ENCODE measurements around the gene SNX4.
"Not testable (repeated sequence)": the region's sequence is repeated elsewhere in the genome, so short reads cannot be mapped to it uniquely, and the experiment has no call there.

Gene SNX4

DNA sequence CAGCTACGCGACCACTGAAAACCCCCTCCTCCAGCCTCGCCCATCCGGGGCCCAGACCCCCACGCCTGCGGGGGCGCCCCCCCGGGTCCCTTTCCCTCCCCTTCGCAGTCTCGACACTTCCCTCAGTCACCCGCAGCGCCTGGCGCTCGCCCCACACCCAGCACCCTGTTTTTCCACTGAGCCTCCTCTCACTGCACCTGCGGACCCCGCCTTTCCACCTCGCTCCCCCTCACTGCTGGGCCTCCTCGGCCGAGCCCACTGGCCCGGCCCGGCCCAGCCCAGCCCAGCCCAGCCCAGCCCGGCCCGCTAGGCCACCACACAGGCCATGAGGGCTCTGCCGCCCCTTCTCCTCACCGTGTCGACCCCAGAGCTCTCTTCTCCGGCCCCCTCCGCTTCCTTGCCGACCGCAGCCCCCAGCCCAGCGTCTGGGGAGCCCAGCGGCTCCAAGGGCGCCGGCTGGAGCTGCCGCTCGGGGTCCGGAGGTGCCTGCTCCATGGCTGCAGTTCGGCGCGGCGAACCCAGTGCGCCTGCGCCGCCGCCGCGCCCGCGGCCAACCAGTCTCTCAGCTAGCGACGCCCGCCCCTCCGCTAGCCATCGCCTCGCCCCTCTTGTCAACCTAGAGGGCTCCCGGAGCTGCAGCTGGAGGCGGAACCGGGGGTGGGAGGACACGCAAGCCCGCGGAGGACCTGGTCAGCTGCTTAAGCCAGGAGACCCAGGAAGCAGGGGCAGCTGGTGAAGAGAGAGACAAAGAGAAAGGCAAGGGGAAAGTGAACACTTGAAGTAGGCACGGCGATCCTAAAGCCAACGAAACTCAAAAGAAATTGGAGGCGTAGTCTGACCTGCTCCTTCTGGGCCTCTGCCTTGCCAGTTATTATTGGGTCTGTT lies at the start of gene SNX4:
Gene SNX4, minus strand, starts transcription at position 525 of the 885 bp plus-strand sequence. Its CDS starts 30 bp downstream, at position 495.
- peak; percentile 80 for DNase-seq (ENCODE audit: low spot score)

DNA sequence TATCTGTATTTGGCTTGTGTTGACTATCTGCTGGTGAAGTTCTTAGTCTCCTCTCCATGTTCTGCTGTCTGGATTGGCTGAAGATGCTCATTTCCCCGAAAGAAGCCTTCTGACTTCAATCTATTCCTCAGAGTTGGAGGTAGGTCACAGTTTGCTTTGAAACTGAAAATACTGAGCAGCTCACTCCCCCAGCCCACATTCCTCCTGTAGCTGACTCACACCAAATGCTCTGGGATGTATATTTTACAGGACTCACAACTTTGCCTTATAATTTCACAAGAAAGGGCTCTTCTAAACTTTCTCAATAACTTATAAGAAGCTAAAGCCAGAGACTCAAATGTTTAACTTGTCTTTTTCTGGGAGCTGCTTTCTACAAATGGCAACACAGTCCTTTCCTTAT lies 36.3 kb upstream of the SNX4 start:
- no peak for DNase-seq (ENCODE audit: low spot score)

DNA sequence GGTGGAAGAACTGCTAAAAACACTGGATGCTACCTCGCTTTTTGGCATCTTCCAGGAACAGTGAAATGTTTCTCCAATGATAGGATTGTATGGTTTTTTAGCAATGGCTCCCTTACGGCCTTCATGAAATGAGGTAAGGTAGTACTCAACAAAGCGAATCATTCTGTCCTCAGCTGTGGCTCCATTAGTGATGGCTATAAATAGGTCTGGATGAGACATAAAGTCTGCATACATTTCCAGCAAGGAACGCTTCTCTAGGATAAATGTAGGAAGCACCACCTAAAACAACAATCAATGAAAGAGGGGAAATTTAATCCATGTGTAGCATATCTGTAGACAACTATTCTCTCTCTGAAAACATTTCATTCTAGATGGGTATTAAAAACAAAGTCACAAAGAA lies 32.4 kb upstream of the SNX4 start:
- DNase-seq (ENCODE audit: low spot score): no peak

DNA sequence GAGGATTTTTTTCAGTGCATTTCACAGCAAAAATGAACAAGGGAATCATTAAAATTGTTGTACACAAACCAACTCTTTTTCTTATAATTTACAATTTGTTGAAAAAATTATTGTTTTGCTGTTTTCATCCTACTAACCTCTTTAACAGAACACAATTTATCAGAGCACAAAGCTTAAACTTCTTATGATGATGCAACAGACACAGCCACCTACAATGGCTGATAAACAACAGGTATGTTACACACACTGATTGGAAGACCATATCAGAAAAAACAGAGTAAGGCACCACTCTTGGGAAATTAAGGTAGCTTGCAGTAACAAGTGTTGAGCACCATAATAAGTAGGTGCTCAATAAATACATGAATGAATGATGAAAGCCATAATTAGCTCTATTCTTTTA lies 8.9 kb upstream of the SNX4 start:
- DNase-seq (ENCODE audit: low spot score): no peak

DNA sequence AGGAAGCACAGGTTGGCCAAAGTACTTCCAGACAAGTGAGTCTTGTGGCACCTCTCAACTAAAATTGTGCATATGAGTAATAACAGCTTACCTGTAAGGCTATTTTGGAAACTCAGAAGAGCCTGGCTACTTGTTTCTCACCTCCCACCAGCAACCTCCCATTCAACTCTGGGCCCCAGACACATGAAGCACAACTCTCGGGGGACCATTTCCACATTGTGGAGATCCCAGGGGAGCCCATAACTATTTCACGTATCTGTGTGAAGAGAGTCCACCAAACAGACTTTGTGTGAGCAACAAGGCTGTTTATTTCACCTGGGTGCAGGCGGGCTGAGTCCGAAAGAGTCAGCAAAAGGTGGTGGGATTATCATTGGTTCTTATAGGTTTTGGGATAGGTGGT lies 5.2 kb upstream of the SNX4 start:
- DNase-seq (ENCODE audit: low spot score): no peak

DNA sequence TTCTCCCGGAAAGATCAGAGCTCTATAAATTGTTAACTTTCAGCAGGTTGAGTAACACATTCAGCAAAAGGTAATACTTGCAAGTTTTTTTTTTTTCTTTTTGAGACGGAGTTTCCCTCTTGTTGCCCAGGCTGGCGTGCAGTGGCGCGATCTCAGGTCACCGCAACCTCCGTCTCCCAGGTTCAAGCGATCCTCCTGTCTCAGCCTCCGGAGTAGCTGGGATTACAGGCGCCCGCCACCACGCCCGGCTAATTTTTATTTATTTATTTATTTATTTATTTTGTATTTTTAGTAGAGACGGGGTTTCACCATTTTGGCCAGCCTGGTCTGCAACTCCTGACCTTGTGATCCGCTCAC lies 539 bp upstream of the SNX4 start:
- DNase-seq (ENCODE audit: low spot score): not testable (repeated sequence)

DNA sequence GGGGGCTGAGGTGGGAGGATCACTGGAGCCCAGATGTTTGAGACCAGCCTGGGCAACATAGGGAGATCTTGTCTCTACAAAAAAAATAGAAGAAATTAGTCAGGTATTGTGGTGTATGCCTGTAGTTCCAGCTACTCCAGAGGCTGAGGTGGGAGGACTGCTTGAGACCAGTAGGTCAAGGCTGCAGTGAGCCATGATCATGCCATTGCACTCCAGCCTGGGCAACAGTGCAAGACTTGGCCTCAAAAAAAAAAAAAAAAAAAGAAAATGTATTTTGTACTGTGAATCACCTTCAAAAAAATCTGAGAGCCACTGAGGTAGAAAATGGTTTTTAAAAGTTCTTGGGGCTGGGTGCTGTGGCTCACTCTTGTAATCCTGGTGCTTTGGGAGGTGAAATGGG lies 4.6 kb downstream of the SNX4 start:
- DNase-seq (ENCODE audit: low spot score): no peak

DNA sequence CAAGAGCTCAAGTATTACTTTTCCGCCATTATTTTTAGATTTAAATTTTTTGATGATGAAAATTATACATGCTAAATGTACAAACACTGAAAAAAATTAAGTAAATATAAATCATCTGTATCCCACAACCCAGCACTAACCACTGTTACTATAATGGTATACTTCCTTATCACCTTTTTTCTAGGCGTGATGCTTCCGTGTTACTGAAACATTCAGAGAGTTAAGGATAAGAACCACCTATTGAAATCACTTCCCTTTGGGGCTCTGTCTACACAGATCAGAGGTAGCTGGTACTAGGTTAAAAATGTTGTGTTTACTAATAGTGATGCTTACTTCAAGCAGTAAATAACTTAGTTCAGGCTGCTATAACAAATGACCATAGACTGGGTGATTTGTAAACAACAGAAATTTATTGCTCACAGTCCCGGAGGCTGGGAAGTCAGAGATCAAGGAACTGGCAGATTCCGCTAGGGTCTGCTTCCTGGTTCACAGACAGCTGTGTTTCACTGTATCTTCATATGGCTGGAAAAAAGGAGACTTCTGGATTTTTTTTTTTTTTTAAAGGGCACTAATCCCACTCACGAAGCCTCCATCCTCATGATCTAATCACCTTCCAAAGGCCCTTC lies 6.4 kb downstream of the SNX4 start:
- no peak for DNase-seq (ENCODE audit: low spot score)

DNA sequence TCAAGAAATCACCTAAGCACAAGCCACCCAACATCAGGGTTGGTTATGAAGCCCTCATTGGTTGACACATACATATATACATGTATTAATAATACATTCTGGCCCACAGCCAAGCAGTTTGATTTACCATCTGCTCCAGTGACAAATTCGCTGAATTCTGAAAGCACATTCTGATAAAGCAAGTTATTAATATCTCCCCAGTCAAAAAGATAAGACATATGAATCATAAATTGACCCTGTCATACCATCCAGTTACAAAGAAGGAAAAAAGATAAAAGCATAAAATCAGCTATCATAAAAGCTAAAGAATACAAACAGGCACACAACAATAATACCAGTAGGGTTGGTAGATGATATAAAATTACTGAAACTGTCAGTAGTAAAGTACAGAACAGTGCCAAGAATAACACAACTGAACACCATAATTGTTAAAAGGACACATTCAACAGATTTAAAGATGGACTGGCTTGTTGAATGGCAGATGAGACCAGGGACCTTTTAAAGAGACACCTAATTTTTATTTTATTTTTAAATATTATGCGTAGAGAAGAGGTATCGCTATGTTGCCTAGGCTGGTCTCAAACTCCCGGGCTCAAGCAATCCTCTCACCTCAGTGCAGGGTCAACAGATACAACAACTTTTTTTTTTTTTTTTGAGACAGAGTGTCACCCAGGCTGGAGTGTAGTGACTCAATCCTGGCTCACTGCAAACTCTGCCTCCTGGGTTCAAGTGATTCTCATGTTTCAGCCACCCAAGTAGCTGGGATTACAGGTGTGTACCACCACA lies 7.7 kb downstream of the SNX4 start:
- DNase-seq (ENCODE audit: low spot score): no peak

DNA sequence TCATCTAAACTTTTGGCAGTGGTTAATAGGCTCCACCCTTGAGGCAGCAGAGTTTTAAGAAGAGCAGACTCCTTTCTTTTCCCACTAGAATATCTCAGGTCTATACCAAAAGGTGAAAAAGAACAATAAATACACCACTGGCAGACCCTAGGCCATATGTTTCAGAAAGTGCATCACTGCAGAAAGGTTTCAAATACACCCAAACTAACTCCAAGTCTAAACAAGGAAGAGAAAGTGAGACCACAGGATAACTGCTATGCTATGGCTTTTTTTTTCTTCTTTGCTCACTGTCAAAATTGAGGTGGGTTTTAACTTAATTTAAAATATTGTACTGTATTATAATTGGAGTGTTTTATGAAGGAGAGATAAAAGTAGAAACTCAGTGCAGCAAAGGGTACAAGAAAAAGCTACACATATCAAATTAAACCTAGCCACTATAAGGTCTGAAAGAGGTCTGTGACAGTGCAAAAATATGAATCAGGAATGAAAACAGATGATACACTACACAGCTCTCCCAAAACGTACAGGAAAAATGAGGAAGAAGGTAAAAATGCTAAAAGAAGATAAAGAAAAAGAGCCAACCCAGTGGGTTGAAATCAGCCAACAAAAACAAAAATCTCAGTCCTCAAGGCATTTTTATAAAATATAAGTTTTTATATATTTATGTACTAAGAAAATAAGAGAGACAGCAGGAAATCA lies 8.4 kb downstream of the SNX4 start:
- no peak for DNase-seq (ENCODE audit: low spot score)

DNA sequence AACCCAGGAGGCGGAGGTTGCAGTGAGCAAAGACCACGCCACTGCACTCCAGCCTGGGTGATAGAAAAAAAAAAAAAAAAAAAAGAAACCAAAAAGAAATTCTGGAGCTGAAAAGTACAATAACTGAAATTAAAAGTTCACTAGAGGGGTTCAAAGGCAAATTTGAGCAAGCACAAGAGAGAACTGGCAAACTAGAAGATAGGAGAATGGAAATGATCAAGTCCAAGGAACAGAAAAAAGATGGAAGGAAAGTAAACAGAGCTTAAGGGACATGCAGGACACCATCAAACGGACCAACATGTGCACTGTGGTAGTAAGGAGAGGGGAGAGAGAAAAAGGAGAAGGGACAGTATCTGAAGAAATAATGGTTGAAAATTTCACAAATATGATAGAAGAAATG lies 12.9 kb downstream of the SNX4 start:
- no peak for DNase-seq (ENCODE audit: low spot score)

DNA sequence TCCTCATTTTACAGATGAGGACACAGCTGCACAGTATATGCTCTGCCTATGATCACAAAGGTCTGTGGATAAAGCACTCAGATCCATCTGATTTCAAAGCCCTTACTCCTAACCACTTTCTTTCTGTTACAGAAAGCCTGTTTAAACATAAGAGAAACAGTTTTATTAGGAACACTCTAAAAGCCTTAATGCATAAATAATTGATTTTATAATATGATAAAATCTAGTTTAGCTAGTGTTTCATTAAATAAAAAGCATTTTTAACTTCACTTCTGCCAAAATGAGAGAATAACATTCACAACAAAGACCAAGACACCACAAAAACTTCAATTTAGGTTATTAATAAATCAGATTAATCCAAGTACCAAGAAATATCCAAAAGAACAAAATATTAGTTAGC lies 21.4 kb downstream of the SNX4 start:
- no peak for DNase-seq (ENCODE audit: low spot score)

DNA sequence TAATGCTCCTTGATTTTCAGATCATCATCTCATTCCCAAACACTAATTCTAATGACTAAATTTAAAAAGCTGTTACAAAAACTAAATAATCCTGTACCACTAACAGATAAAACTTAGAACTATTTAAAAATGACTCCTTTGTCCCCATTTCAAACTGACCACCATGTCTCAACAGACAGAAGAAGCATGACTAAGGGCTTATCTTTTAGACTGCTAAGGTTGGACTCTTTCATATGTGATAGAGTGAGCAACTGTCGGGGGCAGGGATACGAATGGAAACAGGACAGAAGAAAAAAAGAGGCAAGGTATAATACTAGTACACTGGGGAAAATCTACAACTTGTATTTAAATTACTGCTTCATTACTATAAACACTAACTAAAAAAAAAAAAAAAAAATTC lies 23.3 kb downstream of the SNX4 start:
- DNase-seq (ENCODE audit: low spot score): no peak

DNA sequence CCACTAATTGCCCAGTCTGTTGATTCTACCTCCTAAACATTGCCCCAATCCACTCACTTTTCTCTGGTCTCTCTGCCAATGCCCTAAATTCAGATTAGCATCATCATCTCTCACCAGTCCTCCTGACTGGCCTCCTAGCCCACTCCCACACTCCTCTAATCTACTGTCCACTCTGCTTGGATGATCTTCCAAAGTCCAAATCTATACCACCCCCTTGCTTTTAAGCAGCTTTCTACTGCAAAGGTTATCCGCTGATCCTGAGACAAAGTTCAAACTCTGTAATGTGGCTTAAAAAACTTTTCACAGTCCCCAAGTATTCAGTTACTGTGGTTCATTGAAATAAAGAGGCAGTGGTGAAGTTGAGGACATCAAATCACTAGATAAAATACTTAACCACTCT lies 37.6 kb downstream of the SNX4 start:
- DNase-seq (ENCODE audit: low spot score): no peak

DNA sequence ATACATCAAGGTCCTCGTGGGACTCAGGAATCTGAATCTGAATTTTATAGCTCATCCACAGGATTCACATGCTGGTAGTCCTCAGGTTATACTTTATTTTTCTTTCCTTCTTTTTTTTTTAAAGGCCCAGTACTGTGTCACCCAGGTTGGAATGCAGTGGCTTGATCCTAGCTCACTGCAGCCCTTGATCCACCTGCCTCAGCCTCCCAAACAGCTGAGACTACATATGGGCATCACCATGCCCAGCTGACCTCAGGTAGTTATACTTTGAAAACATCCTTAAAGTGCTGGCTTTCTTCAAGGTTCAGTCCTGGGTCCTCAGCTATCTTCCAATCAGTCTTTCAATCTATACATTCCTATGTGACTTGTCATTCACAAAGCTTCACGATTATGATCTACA lies 38.2 kb downstream of the SNX4 start:
- DNase-seq (ENCODE audit: low spot score): no peak

DNA sequence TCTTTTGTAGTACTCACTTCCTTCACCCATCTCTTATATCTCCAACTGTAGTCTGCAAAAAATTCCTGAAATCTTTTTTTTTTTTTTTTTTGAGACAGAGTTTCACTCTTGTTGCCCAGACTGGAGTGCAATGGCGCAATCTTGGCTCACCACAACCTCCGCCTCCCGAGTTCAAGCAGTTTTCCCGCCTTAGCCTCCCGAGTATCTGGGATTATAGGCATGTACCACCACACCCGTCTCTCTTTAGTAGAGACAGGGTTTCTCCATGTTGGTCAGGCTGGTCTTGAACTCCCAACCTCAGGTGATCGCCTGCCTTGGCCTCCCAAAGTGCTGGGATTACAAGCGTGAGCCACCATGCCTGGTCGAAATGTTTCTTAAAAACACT lies 38.6 kb downstream of the SNX4 start:
- not testable (repeated sequence) for DNase-seq (ENCODE audit: low spot score)

DNA sequence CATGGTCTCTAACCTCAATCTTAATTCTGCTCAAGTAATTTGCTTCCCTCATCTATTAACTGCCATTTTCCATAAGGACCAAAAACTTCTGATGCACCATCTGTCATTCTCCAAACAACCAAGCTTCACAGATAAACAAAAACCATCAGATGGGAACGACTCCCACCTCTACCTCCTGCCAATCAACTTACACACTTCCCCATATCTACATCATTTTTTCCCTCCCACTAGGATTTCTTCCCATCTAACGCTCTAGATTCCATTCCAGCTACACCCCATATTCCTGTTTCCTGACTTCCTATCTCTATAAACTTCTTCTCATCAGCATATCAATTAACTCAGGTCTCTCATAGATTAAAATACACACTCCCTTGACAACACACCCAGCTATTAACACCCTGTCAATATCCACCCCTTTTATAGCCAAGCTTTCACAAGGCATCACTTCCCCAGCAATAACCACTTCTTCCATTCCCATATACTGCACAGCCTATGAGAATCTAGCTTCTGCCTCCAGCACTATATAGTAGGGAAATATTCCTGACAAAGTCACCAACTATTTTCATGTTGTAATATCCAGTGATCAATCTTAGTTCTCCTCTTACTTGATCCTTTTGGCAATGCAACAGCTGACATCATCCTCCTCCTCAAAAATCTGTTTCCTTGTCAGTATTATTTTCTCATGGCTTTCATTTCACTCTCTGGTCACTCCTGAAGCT lies 39.2 kb downstream of the SNX4 start:
- no peak for DNase-seq (ENCODE audit: low spot score)

DNA sequence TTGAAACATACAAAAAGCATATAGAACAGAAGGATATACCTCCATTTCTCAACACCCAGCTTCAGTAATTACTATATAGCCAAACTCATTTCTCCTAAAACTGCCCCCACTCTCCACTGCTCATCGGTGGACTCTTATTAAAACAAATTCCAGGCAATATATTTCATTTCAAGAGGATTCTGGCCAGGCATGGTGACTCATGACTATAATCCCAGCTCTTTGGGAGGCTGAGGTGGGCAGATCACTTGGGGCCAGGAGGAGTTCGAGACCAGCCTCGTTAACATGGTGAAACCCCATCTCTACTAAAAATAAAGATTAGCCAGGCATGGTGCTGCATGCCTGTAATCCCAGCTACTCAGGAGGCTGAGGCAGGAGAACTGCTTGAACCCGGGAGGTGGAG lies 40.9 kb downstream of the SNX4 start:
- DNase-seq (ENCODE audit: low spot score): no peak

DNA sequence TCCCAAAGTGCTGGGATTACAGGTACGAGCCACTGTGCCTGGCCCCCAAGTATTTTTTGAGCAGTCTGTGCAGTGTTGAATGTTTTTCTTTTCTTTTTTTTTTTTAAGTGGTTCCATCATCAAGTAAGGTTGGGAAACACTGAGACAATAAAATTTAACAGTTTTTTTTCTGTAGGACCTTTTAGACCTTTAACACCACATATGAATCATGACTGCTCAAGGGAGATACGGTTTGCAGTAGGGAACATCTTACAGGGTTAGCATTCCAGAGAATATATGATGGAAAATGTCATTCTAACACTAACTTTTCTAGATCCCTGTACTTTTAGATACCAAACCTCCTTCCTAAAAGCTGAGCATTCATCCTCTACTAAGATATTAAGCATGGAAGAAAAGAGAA lies 41.7 kb downstream of the SNX4 start:
- DNase-seq (ENCODE audit: low spot score): no peak

DNA sequence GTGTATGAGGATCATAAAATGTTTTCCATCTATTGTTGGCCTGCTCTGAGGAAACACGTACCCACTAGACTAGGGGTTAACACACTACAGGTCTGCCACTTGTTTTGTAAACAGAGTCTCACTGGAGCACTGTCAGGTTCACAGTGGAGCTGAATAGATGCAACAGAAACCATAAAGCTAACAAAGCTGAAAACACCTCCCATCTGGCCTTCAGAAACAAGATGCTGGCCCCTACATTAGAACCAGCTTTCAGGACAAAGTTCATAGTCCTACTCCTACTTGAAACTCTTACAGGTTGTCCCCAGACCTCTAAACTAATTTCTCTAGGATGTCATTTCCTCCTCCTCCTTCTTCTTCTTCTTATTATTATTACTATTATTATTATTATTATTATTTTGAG lies 42.3 kb downstream of the SNX4 start:
- no peak for DNase-seq (ENCODE audit: low spot score)

DNA sequence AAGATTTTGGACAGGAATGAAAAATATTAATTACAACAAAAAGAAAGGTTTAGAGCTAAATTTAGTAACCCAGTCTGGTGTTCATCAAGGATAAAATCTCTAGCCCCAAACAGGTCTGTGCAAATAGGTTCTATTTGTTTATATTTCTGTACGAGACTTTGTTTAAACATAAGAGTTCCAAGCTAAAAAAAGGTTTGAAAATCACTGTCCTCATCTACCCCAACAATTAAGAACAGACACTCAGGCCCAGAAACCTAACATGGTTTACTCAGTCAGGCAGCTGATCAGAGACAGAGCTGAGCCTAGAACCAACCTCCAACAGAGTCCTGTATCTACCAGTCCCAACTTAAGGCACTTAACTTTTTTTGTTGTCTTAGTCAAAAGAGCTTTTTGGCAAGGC lies 49.3 kb downstream of the SNX4 start:
- DNase-seq (ENCODE audit: low spot score): no peak

All from hematopoietic multipotent progenitor cell treated with erythropoietin and hydrocortisone succinate and interleukin-3 and kit ligand, for 17 days (in vitro differentiated cells).